ENCODE measurements around the gene ATP10A.
A peak's percentile ranks its signal among the peaks of the same experiment; 100 is the strongest.

DNA sequence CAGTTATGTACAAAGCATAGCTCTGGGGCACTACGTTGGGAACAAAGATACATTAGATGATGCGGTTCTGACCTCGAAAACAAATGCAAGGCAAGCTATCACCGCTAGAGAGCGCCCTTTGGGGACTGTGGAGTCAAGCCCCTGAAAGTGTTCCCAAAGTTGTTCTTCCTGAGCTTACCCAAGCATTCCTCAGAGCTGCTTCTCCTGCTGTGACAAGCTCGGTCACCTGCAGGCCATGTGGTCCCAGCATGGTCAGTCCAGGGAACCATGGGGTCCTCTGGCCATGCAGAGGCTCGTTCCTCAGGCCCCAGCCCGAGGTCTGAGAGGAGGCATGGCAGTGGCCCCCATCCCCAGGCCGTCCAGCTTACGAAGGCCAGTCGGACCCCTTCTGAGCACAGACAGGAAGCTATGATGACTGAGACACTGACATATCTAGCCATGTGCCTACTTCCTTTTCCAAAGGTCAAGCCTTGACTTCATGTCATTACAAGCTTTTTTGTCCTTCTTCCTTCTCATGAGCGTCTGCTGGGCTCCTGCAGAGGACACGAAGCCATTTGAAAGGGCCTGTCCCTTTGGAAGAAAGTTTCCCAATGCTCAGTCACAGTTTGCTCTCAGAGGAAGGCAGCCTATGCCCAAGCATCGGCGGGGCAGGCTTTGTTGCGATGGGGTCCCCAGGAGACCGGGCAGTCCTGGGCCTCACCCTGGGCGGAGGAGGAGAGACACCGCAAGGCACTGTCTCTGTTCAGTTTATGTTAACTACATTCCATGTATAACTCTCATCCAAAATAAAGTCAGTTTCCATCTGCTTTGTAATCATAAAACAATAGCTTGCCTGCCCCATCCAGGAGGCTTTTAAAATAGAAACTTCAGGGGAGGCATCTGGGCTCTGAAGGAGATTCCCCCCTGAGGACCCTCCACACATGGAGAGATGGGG lies 79.3 kb downstream of the ATP10A start:
- TF ChIP-seq, protein P1, sequence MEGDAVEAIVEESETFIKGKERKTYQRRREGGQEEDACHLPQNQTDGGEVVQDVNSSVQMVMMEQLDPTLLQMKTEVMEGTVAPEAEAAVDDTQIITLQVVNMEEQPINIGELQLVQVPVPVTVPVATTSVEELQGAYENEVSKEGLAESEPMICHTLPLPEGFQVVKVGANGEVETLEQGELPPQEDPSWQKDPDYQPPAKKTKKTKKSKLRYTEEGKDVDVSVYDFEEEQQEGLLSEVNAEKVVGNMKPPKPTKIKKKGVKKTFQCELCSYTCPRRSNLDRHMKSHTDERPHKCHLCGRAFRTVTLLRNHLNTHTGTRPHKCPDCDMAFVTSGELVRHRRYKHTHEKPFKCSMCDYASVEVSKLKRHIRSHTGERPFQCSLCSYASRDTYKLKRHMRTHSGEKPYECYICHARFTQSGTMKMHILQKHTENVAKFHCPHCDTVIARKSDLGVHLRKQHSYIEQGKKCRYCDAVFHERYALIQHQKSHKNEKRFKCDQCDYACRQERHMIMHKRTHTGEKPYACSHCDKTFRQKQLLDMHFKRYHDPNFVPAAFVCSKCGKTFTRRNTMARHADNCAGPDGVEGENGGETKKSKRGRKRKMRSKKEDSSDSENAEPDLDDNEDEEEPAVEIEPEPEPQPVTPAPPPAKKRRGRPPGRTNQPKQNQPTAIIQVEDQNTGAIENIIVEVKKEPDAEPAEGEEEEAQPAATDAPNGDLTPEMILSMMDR (IDR thresholded peaks at IDR 0.05): peak; percentile 69
- TF ChIP-seq, protein P2, sequence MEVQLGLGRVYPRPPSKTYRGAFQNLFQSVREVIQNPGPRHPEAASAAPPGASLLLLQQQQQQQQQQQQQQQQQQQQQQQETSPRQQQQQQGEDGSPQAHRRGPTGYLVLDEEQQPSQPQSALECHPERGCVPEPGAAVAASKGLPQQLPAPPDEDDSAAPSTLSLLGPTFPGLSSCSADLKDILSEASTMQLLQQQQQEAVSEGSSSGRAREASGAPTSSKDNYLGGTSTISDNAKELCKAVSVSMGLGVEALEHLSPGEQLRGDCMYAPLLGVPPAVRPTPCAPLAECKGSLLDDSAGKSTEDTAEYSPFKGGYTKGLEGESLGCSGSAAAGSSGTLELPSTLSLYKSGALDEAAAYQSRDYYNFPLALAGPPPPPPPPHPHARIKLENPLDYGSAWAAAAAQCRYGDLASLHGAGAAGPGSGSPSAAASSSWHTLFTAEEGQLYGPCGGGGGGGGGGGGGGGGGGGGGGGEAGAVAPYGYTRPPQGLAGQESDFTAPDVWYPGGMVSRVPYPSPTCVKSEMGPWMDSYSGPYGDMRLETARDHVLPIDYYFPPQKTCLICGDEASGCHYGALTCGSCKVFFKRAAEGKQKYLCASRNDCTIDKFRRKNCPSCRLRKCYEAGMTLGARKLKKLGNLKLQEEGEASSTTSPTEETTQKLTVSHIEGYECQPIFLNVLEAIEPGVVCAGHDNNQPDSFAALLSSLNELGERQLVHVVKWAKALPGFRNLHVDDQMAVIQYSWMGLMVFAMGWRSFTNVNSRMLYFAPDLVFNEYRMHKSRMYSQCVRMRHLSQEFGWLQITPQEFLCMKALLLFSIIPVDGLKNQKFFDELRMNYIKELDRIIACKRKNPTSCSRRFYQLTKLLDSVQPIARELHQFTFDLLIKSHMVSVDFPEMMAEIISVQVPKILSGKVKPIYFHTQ (CRISPR knock-in tag; IDR thresholded peaks at IDR 0.05): no peak
- TF ChIP-seq SOX15 (CRISPR knock-in tag; IDR thresholded peaks at IDR 0.05) (no peak), FOXK1 (CRISPR knock-in tag; IDR thresholded peaks at IDR 0.05) (no peak), RORB (CRISPR knock-in tag; IDR thresholded peaks at IDR 0.05) (no peak), TCF7 (CRISPR knock-in tag; IDR thresholded peaks at IDR 0.05; ENCODE audit: low read depth) (no peak), ELF4 (CRISPR knock-in tag; IDR thresholded peaks at IDR 0.05; ENCODE audit: low read depth) (no peak), ZBTB21 (CRISPR knock-in tag; IDR thresholded peaks at IDR 0.05; ENCODE audit: borderline replicate concordance) (no peak)
- TF ChIP-seq, protein P3, sequence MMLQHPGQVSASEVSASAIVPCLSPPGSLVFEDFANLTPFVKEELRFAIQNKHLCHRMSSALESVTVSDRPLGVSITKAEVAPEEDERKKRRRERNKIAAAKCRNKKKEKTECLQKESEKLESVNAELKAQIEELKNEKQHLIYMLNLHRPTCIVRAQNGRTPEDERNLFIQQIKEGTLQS (CRISPR knock-in tag; conservative IDR thresholded peaks at IDR 0.05): no peak
- TF ChIP-seq, protein P4, sequence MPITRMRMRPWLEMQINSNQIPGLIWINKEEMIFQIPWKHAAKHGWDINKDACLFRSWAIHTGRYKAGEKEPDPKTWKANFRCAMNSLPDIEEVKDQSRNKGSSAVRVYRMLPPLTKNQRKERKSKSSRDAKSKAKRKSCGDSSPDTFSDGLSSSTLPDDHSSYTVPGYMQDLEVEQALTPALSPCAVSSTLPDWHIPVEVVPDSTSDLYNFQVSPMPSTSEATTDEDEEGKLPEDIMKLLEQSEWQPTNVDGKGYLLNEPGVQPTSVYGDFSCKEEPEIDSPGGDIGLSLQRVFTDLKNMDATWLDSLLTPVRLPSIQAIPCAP (CRISPR knock-in tag; IDR thresholded peaks at IDR 0.05): no peak

Data from WTC11 (cell line).